HL-60 (cell line): ENCODE data around the gene CEP112.

Source experiments
- DNase-seq, 2 experiments: peaks; one replicate each; pipeline ENCODE4 v3.0.0-alpha.2; 2010 to 2020; ENCODE audit warnings: low read depth in 1 of 2, low spot score in 1 of 2
- H3K27ac ChIP-seq: fragments of 250-450 bp; sonication (Bioruptor Pico); replicated peaks from 2 replicates; pipeline ENCODE4 v1.5.1; 2020; ENCODE audit warnings: mild to moderate bottlenecking, moderate library complexity
- H3K27me3 ChIP-seq: fragments of 250-450 bp; sonication (Bioruptor Pico); 2 replicates; pipeline ENCODE4 v1.5.1; 2021; ENCODE audit warnings: mild to moderate bottlenecking, moderate library complexity; ENCODE audit not compliant: insufficient read depth, poor library complexity, severe bottlenecking
- H3K4me3 ChIP-seq: replicated peaks from 2 replicates; pipeline ENCODE4 v1.5.1; 2011; ENCODE audit warnings: mild to moderate bottlenecking, control low read depth, low read length; ENCODE audit not compliant: insufficient read depth
- GABPA ChIP-seq: IDR thresholded peaks from 2 replicates; pipeline ENCODE4 v1.6.1; 2012; ENCODE audit warnings: low read depth
- POLR2AphosphoS5 ChIP-seq: IDR thresholded peaks from 2 replicates; pipeline ENCODE4 v1.6.1; 2012; ENCODE audit warnings: low read depth
- SPI1 ChIP-seq: IDR thresholded peaks from 2 replicates; pipeline ENCODE4 v1.6.1; 2012; ENCODE audit warnings: low read depth, mild to moderate bottlenecking, borderline replicate concordance
- TF ChIP-seq, protein P1 (sequence below): IDR thresholded peaks from 2 replicates; pipeline ENCODE4 v1.6.1; 2012; ENCODE audit warnings: low read depth; ENCODE audit not compliant: insufficient replicate concordance
- TF ChIP-seq, protein P2 (sequence below): IDR thresholded peaks from one replicate; pipeline ENCODE4 v1.5.1; 2011; ENCODE audit warnings: low read length, control low read depth, inconsistent platforms; ENCODE audit not compliant: insufficient read depth

Gene CEP112

GRCh38 chr17:65823713-65824112, 368.2 kb downstream of the CEP112 start:
- H3K27ac ChIP-seq: no peak overlapping the region
- TF ChIP-seq, protein P1, sequence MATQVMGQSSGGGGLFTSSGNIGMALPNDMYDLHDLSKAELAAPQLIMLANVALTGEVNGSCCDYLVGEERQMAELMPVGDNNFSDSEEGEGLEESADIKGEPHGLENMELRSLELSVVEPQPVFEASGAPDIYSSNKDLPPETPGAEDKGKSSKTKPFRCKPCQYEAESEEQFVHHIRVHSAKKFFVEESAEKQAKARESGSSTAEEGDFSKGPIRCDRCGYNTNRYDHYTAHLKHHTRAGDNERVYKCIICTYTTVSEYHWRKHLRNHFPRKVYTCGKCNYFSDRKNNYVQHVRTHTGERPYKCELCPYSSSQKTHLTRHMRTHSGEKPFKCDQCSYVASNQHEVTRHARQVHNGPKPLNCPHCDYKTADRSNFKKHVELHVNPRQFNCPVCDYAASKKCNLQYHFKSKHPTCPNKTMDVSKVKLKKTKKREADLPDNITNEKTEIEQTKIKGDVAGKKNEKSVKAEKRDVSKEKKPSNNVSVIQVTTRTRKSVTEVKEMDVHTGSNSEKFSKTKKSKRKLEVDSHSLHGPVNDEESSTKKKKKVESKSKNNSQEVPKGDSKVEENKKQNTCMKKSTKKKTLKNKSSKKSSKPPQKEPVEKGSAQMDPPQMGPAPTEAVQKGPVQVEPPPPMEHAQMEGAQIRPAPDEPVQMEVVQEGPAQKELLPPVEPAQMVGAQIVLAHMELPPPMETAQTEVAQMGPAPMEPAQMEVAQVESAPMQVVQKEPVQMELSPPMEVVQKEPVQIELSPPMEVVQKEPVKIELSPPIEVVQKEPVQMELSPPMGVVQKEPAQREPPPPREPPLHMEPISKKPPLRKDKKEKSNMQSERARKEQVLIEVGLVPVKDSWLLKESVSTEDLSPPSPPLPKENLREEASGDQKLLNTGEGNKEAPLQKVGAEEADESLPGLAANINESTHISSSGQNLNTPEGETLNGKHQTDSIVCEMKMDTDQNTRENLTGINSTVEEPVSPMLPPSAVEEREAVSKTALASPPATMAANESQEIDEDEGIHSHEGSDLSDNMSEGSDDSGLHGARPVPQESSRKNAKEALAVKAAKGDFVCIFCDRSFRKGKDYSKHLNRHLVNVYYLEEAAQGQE: no peak
- TF ChIP-seq POLR2AphosphoS5: no peak
- TF ChIP-seq GABPA: no peak
- TF ChIP-seq, protein P2, sequence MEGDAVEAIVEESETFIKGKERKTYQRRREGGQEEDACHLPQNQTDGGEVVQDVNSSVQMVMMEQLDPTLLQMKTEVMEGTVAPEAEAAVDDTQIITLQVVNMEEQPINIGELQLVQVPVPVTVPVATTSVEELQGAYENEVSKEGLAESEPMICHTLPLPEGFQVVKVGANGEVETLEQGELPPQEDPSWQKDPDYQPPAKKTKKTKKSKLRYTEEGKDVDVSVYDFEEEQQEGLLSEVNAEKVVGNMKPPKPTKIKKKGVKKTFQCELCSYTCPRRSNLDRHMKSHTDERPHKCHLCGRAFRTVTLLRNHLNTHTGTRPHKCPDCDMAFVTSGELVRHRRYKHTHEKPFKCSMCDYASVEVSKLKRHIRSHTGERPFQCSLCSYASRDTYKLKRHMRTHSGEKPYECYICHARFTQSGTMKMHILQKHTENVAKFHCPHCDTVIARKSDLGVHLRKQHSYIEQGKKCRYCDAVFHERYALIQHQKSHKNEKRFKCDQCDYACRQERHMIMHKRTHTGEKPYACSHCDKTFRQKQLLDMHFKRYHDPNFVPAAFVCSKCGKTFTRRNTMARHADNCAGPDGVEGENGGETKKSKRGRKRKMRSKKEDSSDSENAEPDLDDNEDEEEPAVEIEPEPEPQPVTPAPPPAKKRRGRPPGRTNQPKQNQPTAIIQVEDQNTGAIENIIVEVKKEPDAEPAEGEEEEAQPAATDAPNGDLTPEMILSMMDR: no peak
- TF ChIP-seq SPI1: no peak

DNA sequence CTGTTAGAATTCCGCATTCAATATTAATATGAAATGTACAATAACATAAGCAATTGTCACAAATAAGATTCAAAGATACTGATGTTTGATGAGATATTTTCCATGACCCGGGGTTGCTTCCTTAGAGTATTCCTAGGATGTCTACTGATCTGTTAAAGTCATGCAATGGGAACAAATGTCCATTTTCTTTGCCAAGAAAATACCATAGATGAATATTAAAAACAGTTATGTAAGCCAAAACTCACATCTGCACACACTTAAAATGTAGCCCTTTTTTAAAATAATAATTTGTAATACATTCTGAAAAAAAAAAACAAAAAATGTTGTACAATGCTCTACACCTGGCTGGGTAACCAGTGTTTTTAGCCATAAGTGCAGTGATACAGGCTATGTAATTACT, 371.1 kb downstream of the CEP112 start:
- Histone ChIP-seq H3K27ac (no peak overlapping the region), H3K27me3 (peaks cover 4% of the 10 kb centered on the region), H3K4me3 (no peak overlapping the region)
- DNase-seq: no peak
- no peak for TF ChIP-seq POLR2AphosphoS5
- TF ChIP-seq, protein P1: no peak
- no peak for TF ChIP-seq GABPA
- TF ChIP-seq, protein P2: no peak
- no peak for TF ChIP-seq SPI1

More at GRCh38 chr17:65823713-65824112, 368.2 kb downstream of the CEP112 start:
- H3K27me3 ChIP-seq: no peaks in the 10 kb centered on the region
- DNase-seq: no peak
- no peak overlapping the region for H3K4me3 ChIP-seq

GRCh38 chr17:65820306-65820705, 371.6 kb downstream of the CEP112 start:
- no peak for DNase-seq
- peaks cover 4% of the 10 kb centered on the region for H3K27me3 ChIP-seq
- TF ChIP-seq, protein P1: no peak
- TF ChIP-seq SPI1 (no peak), GABPA (no peak), POLR2AphosphoS5 (no peak)
- TF ChIP-seq, protein P2: no peak

More at GRCh38 chr17:65820306-65820705, 371.6 kb downstream of the CEP112 start:
- Histone ChIP-seq H3K27ac (no peak overlapping the region), H3K4me3 (no peak overlapping the region)
